Loucy (cell line): ENCODE measurements around the gene GABBR2.

Source experiments
- H2AFZ ChIP-seq: fragments of 200-600 bp; sonication (generic); 2 replicates; pipeline ENCODE4 v1.6.0; 2016; ENCODE audit warnings: antibody characterized with exemption, mild to moderate bottlenecking, low read length, moderate library complexity
- H3F3A ChIP-seq: fragments of 200-600 bp; 2 replicates; pipeline ENCODE4 v1.6.0; 2016; ENCODE audit warnings: antibody characterized with exemption, low read depth, mild to moderate bottlenecking
- H3K27me3 ChIP-seq: fragments of 200-600 bp; sonication (generic); 2 replicates; pipeline ENCODE4 v1.6.1; 2014; ENCODE audit warnings: low read length, mild to moderate bottlenecking; ENCODE audit not compliant: insufficient read depth, poor library complexity, severe bottlenecking
- H3K36me3 ChIP-seq: fragments of 200-600 bp; sonication (generic); 2 replicates; pipeline ENCODE4 v1.6.1; 2016; ENCODE audit warnings: low read length; ENCODE audit not compliant: insufficient read depth
- H3K4me1 ChIP-seq: fragments of 200-600 bp; sonication (generic); 2 replicates; pipeline ENCODE4 v1.5.1; 2014; ENCODE audit warnings: low read length, mild to moderate bottlenecking; ENCODE audit not compliant: insufficient read depth, poor library complexity, severe bottlenecking
- H3K4me2 ChIP-seq: fragments of 200-600 bp; sonication (generic); 2 replicates; pipeline ENCODE4 v1.6.0; 2014; ENCODE audit warnings: antibody characterized with exemption, low read length, low read depth, mild to moderate bottlenecking; ENCODE audit not compliant: poor library complexity, severe bottlenecking
- H3K4me3 ChIP-seq: fragments of 200-600 bp; sonication (generic); 2 replicates; pipeline ENCODE4 v1.5.1; 2014; ENCODE audit warnings: low read length, mild to moderate bottlenecking, mixed read lengths; ENCODE audit not compliant: poor library complexity, severe bottlenecking
- H3K79me2 ChIP-seq: fragments of 200-600 bp; sonication (generic); 2 replicates; pipeline ENCODE4 v1.6.1; 2014; ENCODE audit warnings: low read length; ENCODE audit not compliant: insufficient read depth
- H3K9ac ChIP-seq: fragments of 200-600 bp; sonication (generic); 2 replicates; pipeline ENCODE4 v1.6.0; 2014; ENCODE audit warnings: mild to moderate bottlenecking, low read depth, low read length, moderate library complexity; ENCODE audit not compliant: poor library complexity, severe bottlenecking
- H3K9me2 ChIP-seq: fragments of 200-600 bp; sonication (generic); replicated peaks from 2 replicates; pipeline ENCODE4 v1.6.1; 2016; ENCODE audit warnings: low read depth, low read length, mixed read lengths
- H3K9me3 ChIP-seq: fragments of 200-600 bp; sonication (generic); 2 replicates; pipeline ENCODE4 v1.6.1; 2014; ENCODE audit warnings: mild to moderate bottlenecking, antibody characterized with exemption, low read length, low read depth; ENCODE audit not compliant: insufficient read depth
- H4K20me1 ChIP-seq: fragments of 200-600 bp; sonication (generic); 2 replicates; pipeline ENCODE4 v1.6.0; 2014; ENCODE audit warnings: antibody characterized with exemption, low read length, mild to moderate bottlenecking; ENCODE audit not compliant: insufficient read depth, poor library complexity, severe bottlenecking
- CTCF ChIP-seq: fragments of 200-600 bp; sonication (generic); conservative IDR thresholded peaks from 2 replicates; pipeline ENCODE4 v1.5.1; 2014; ENCODE audit warnings: mild to moderate bottlenecking, antibody characterized with exemption, low read length
- EZH2phosphoT487 ChIP-seq: fragments of 200-600 bp; IDR thresholded peaks from 2 replicates; pipeline ENCODE4 v1.6.1; 2018; ENCODE audit warnings: antibody characterized with exemption, mild to moderate bottlenecking, moderate library complexity, borderline replicate concordance

GABBR2 gene

GRCh38 chr9:98627296-98627695 lies 81.4 kb downstream of the GABBR2 start:
- Histone ChIP-seq H3K9me2 (no peaks in the 10 kb centered on the region), H4K20me1 (no peaks in the 10 kb centered on the region), H3K4me2 (no peak overlapping the region), H3K9ac (no peak overlapping the region), H3K4me3 (no peak overlapping the region), H3K9me3 (no peaks in the 10 kb centered on the region), H2AFZ (no peak overlapping the region), H3K36me3 (no peaks in the 10 kb centered on the region), H3K27me3 (no peaks in the 10 kb centered on the region), H3K79me2 (no peaks in the 10 kb centered on the region), H3K4me1 (no peaks in the 10 kb centered on the region), H3F3A (no peaks in the 10 kb centered on the region)
- no peak for TF ChIP-seq CTCF
- TF ChIP-seq EZH2phosphoT487 = no peak

GRCh38 chr9:98625728-98626127 lies 83.0 kb downstream of the GABBR2 start:
- H3K27me3 ChIP-seq = no peaks in the 10 kb centered on the region
- H3K79me2 ChIP-seq = no peaks in the 10 kb centered on the region
- no peak overlapping the region for H3K9ac ChIP-seq
- H3K4me2 ChIP-seq = no peak overlapping the region
- no peaks in the 10 kb centered on the region for H3K36me3 ChIP-seq
- no peak overlapping the region for H3K4me3 ChIP-seq
- no peaks in the 10 kb centered on the region for H3K9me2 ChIP-seq
- no peaks in the 10 kb centered on the region for H3K4me1 ChIP-seq
- TF ChIP-seq EZH2phosphoT487 (no peak), CTCF (no peak)
- no peaks in the 10 kb centered on the region for H3F3A ChIP-seq
- no peak overlapping the region for H2AFZ ChIP-seq
- no peaks in the 10 kb centered on the region for H4K20me1 ChIP-seq
- no peaks in the 10 kb centered on the region for H3K9me3 ChIP-seq

- H3K9me2 ChIP-seq = no peaks in the 10 kb centered on the region
- TF ChIP-seq CTCF = no peak
- no peak for TF ChIP-seq EZH2phosphoT487
- no peak overlapping the region for H2AFZ ChIP-seq
- H3K4me3 ChIP-seq = no peak overlapping the region
- H3F3A ChIP-seq = no peaks in the 10 kb centered on the region
- H4K20me1 ChIP-seq = no peaks in the 10 kb centered on the region
- H3K36me3 ChIP-seq = no peaks in the 10 kb centered on the region
- no peaks in the 10 kb centered on the region for H3K4me1 ChIP-seq
- H3K9me3 ChIP-seq = no peaks in the 10 kb centered on the region
- no peaks in the 10 kb centered on the region for H3K27me3 ChIP-seq
- no peak overlapping the region for H3K9ac ChIP-seq
- no peaks in the 10 kb centered on the region for H3K79me2 ChIP-seq
- H3K4me2 ChIP-seq = no peak overlapping the region
Measured at GRCh38 chr9:98619788-98620187, 88.9 kb downstream of the GABBR2 start.
